NCI-H510A treated with DMSO at 0.1 percent for 48 hours (cell line): ENCODE data around the gene ACP4.
A peak's percentile ranks its signal among the peaks of the same experiment; 100 is the strongest.

ENCODE experiments used
- DNase-seq: peaks from one replicate; lab custom pipeline; 2025; lab: John Stamatoyannopoulos, UW

The ACP4 gene

GRCh38 chr19:50822661-50823208 lies 32.5 kb downstream of the ACP4 start:
- DNase-seq: no peak

GRCh38 chr19:50823389-50824042 lies 33.3 kb downstream of the ACP4 start, which contains the start of gene KLK1:
KLK1 (minus strand) TSS chr19:50823787; CDS start chr19:50823748, 39 bp downstream.
- DNase-seq: no peak

GRCh38 chr19:50826492-50827240 lies 36.5 kb downstream of the ACP4 start:
- no peak for DNase-seq

GRCh38 chr19:50827476-50827875 lies 37.3 kb downstream of the ACP4 start:
- DNase-seq: no peak

- no peak for DNase-seq
Observed at GRCh38 chr19:50829801-50830200, 39.6 kb downstream of the ACP4 start.

GRCh38 chr19:50830266-50831025 lies 40.2 kb downstream of the ACP4 start:
- no peak for DNase-seq

- DNase-seq: no peak
Observed at GRCh38 chr19:50831026-50831396, 40.8 kb downstream of the ACP4 start.

GRCh38 chr19:50832666-50833065 lies 42.5 kb downstream of the ACP4 start:
- DNase-seq: no peak

- DNase-seq: no peak
Observed at GRCh38 chr19:50833117-50833801, 43.0 kb downstream of the ACP4 start, which contains the start of gene KLK15. KLK15 (minus strand) TSS chr19:50833574; CDS start chr19:50831492, 2,082 bp downstream.

- DNase-seq: no peak
Observed at GRCh38 chr19:50833802-50834167, 43.6 kb downstream of the ACP4 start.

GRCh38 chr19:50835103-50835784 lies 45.0 kb downstream of the ACP4 start:
- peak; percentile 3 for DNase-seq

- peak; percentile 43 for DNase-seq
Observed at GRCh38 chr19:50835785-50836542, 45.7 kb downstream of the ACP4 start.

GRCh38 chr19:50836543-50837195 lies 46.5 kb downstream of the ACP4 start:
- DNase-seq: no peak

- DNase-seq: no peak
Observed at GRCh38 chr19:50837300-50837699, 47.1 kb downstream of the ACP4 start.

GRCh38 chr19:50838239-50838638 lies 48.0 kb downstream of the ACP4 start:
- DNase-seq: no peak

GRCh38 chr19:50839712-50840655 lies 49.8 kb downstream of the ACP4 start:
- no peak for DNase-seq

GRCh38 chr19:50842130-50842529 lies 51.9 kb downstream of the ACP4 start:
- no peak for DNase-seq

GRCh38 chr19:50843205-50843604 lies 53.0 kb downstream of the ACP4 start:
- no peak for DNase-seq

GRCh38 chr19:50843701-50844221 lies 53.5 kb downstream of the ACP4 start:
- DNase-seq: no peak
